Measurements from ENCODE around the gene UGT2B17. TPM values are rescaled to one million over a fixed set of nuclear protein-coding genes. Genes with fewer than 3 reads are reported as not detected.

The UGT2B17 gene
- not detected in 2 replicates for total RNA-seq

DNA sequence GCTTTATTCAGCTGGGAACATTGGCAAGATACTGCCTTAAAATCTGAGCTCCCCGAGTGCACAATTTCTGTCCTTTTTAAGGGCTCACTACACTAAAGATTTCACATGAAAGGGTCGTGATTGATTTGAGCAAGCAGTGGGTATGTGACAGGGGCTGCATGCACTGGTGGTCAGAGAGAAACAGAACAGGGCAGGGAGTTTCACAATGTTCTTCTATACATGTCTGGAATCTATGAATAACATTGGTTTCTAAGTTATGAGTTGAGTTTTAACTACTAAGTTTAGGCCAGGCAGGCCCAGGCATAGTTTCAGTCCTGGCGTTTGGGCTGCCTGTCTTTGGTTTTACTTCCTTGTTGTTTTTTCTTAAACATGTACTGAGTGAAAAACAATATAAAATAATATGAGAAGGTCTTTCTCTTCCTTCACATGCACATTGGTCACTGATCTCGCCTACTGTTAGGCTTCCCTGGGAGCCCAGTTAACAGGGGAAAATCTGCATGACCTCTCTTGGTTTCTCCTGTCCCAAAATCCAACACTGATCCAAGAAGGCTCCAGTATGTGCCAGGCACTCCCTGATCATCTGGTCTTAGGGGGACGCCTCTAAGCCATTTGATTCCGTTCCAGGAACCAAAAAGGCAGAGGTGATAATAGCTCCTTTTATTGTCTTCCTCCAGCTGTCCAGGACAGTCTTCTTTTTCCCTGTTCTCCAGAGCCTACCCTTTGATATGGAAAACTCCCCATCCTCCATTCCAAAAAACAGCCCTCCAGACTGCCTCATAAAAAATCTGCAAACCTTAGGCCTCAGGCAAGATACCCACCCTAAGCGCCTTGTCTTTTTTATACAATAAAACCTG is at the start of gene UGT2B17:
TSS of gene UGT2B17 (minus strand) at position 51 of the 854 bp plus-strand sequence. CDS start 7,838 bp downstream, outside the sequence.

Other genes starting within 250 kb of the UGT2B17 start
- 22.7 and 33.6 TPM in 2 replicates for gene YTHDC1, start 226.2 kb downstream of the UGT2B17 start, total RNA-seq
- gene TMPRSS11E, start 128.9 kb downstream of the UGT2B17 start, total RNA-seq = not detected in 2 replicates
- not detected in 2 replicates for gene UGT2B15, start 94.3 kb upstream of the UGT2B17 start, total RNA-seq
- not detected in 2 replicates for gene UGT2B10, start 239.7 kb upstream of the UGT2B17 start, total RNA-seq

Data from pericardium fibroblast (primary cell).